Loucy (cell line): ENCODE measurements around the gene MYOZ3.

ENCODE experiments used
- CTCF ChIP-seq: fragments of 200-600 bp; sonication (generic); conservative IDR thresholded peaks from 2 replicates; pipeline ENCODE4 v1.5.1; 2014; ENCODE audit warnings: mild to moderate bottlenecking, antibody characterized with exemption, low read length
- EZH2phosphoT487 ChIP-seq: fragments of 200-600 bp; IDR thresholded peaks from 2 replicates; pipeline ENCODE4 v1.6.1; 2018; ENCODE audit warnings: antibody characterized with exemption, mild to moderate bottlenecking, moderate library complexity, borderline replicate concordance

GRCh38 chr5:150638488-150639376 lies 22.3 kb upstream of the MYOZ3 start:
- TF ChIP-seq CTCF (no peak), EZH2phosphoT487 (no peak)
